Fibroblast of pulmonary artery (primary cell): Measurements from ENCODE around the gene GLI3.

Experiments used
- DNase-seq: peaks from one replicate; pipeline ENCODE4 v3.0.0-alpha.2; 2010; ENCODE audit warnings: low read depth
- H3K4me3 ChIP-seq: replicated peaks from 2 replicates; pipeline ENCODE4 v1.5.1; 2011; ENCODE audit warnings: low read depth, mild to moderate bottlenecking, control low read depth, low read length, moderate library complexity
- TF ChIP-seq, protein P1 (sequence below): IDR thresholded peaks from 2 replicates; pipeline ENCODE4 v1.5.1; 2011; ENCODE audit warnings: mild to moderate bottlenecking, control low read depth, low read length, inconsistent platforms; ENCODE audit errors: missing control alignments

The GLI3 gene

DNA sequence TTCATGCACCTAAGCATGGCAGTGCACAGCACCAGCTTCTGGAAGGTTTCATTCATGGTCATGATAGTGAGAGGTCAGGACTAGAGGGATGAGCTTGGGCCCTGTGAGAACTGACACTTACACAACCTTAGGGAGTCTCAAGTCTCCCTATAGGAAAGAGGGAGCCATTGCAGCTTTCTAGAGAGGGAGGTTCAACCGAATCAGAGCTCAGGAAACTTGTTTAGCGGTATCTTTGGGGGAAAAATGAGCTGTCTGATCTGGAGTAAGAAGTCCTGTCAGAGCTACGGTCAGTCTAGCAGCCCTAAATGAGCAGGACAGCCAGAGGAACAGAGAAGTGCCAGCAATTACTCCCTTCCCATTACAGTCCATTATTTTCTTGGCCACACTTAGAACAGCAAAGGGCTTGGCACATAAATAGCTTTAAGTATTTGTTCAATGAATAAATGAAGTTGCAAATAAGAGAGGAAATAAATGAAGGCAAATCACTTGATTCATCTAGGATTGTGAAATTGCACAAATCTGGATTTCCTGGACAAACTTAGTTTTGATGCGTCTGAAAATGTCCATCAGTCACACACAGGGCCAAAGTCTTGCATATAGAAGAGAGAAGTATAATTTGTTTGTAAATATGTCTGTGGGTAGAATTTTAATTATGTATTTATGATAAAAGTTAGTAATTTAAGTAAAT lies 262.0 kb downstream of the GLI3 start:
- no peak for DNase-seq
- TF ChIP-seq, protein P1, sequence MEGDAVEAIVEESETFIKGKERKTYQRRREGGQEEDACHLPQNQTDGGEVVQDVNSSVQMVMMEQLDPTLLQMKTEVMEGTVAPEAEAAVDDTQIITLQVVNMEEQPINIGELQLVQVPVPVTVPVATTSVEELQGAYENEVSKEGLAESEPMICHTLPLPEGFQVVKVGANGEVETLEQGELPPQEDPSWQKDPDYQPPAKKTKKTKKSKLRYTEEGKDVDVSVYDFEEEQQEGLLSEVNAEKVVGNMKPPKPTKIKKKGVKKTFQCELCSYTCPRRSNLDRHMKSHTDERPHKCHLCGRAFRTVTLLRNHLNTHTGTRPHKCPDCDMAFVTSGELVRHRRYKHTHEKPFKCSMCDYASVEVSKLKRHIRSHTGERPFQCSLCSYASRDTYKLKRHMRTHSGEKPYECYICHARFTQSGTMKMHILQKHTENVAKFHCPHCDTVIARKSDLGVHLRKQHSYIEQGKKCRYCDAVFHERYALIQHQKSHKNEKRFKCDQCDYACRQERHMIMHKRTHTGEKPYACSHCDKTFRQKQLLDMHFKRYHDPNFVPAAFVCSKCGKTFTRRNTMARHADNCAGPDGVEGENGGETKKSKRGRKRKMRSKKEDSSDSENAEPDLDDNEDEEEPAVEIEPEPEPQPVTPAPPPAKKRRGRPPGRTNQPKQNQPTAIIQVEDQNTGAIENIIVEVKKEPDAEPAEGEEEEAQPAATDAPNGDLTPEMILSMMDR, result no peak
- H3K4me3 ChIP-seq, result no peak overlapping the region

DNA sequence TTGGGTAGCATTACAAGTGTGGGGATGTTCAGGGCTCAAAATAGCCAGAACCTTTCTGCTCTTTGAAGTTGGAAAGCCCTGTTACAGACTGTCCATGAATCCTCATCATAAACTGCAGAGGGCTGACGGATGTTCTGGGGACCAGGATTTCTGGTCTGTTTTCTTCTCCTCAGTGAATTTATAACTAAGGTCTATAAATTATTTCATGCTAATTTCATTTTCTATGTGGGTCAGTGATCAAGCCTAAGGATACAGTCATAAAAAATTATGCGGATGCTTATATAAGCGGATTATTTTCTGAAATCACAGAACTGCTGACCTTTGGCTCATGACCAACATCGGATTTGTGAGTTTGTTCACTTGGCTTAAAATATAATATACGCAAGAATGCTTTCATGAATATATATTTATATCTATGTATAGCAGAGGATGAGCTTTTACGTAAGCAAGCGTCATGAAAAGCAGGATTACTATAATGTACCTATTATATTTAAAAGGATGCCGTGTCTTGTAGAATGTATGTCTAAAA lies 263.7 kb downstream of the GLI3 start:
- H3K4me3 ChIP-seq, result no peak overlapping the region
- no peak for DNase-seq
- TF ChIP-seq, protein P1, result no peak

DNA sequence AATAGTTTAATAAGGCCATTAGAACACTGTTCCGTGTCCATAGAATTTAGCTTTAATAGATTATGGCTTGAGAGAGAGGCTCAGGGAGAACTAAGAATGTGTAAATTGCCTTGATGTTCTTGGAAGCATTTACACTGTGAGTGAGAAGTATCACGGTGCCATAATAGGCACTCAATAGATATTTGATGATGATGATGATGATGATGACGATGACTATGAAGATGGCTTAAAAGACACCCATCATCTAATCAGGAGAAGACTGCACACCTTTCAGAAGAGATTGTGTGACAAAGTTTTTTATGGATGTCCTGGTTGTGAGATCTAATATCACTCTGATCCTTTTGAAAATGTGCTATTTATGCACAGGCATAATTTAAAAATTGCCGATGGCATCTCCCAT lies 264.2 kb downstream of the GLI3 start:
- no peak for DNase-seq

DNA sequence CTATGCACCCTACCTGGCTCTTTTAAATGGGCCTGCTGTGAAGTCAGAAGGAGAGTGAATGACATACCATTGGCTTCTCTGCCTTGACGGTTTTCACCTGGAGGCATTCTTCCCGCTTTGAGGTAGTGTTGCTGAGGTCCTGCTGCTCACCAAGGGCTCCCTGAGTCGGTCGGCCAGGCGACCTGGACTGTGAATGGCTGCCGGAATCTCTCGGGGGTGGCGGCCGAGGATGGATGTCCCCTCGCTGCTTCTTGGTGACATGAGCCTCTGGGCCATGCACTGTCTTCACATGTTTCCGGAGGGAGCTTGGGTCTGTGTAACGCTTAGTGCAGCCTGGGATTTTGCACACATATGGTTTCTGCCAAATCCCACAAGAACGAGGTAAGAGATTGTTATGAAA lies 264.7 kb downstream of the GLI3 start:
- TF ChIP-seq, protein P1, result no peak
- DNase-seq, result no peak

More for the DNA sequence above, 264.2 kb downstream of the GLI3 start:
- TF ChIP-seq, protein P1, result no peak
- no peak overlapping the region for H3K4me3 ChIP-seq

DNA sequence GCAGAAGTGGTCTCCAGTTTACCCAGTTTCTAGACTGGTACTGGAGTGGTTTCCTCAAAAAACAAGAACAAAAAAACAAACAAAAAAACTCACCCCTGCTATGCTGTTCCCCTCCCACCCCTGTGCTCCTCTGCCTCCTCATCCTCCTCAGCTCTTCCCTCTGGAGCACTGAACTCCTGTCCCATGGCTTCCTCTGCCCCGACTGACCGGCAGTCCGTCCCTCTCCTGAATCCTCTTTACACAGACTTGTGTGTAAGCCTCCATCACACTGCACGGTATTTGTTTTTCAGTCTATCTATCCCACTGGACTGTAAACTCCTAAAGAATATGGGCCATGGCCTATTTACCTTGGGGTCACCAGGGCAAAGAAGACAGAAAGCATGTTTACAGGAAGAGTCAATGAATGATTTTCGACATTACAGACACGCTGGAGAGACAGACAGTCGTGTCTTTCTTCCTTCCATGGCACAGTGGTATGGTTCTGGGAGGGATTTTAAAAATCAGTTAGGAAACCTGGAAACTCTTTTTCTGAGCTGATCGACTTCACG lies 265.3 kb downstream of the GLI3 start:
- TF ChIP-seq, protein P1, result no peak
- no peak overlapping the region for H3K4me3 ChIP-seq
- no peak for DNase-seq

More for the DNA sequence above, 264.7 kb downstream of the GLI3 start:
- H3K4me3 ChIP-seq, result no peak overlapping the region

DNA sequence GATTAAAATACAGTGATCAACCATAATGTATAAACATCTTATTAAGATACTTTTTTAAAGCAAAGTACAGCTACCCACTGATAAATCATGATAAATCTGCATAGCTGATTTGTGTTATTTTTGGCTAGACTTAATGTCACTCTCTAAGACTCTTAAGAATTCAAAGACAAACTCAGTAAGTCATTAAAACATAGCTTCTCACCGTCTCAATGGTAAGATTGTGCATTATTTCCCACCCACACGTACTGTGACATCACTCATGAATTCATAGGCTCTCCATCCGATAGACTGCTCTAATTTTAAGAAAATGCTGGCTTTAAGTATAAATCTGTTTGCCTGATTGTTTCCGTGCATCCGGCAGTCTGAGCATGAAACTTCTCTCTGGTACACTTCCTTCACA lies 266.1 kb downstream of the GLI3 start:
- TF ChIP-seq, protein P1, result no peak
- H3K4me3 ChIP-seq, result no peak overlapping the region
- DNase-seq, result no peak
